ENCODE data around the gene IL34.

Gene IL34

GRCh38 chr16:70679671-70680494, 33.5 kb downstream of the IL34 start:
- no peak overlapping the region for H3K27ac ChIP-seq (replicated peaks)
- no peak for DNase-seq (ENCODE audit: low read depth in 1 of 2, low spot score in 1 of 2)
- H3K27me3 ChIP-seq (ENCODE audit: insufficient read depth, poor library complexity, severe bottlenecking): no peaks in the 10 kb centered on the region
- TF ChIP-seq REST (IDR thresholded peaks at IDR 0.05; ENCODE audit: insufficient replicate concordance, low read depth): no peak
- TF ChIP-seq GABPA (IDR thresholded peaks at IDR 0.05; ENCODE audit: low read depth): no peak
- TF ChIP-seq POLR2AphosphoS5 (IDR thresholded peaks at IDR 0.05; ENCODE audit: low read depth): no peak
- no peak for TF ChIP-seq SPI1 (IDR thresholded peaks at IDR 0.05; ENCODE audit: borderline replicate concordance, low read depth)
- no peak for TF ChIP-seq CTCF (IDR thresholded peaks at IDR 0.05; ENCODE audit: insufficient read depth, low read length)
- H3K4me3 ChIP-seq (replicated peaks; ENCODE audit: insufficient read depth, low read length): no peak overlapping the region

- Histone ChIP-seq H3K27me3 (ENCODE audit: insufficient read depth, poor library complexity, severe bottlenecking) (no peaks in the 10 kb centered on the region), H3K27ac (replicated peaks) (no peak overlapping the region), H3K4me3 (replicated peaks; ENCODE audit: insufficient read depth, low read length) (no peak overlapping the region)
- no peak for DNase-seq (ENCODE audit: low read depth in 1 of 2, low spot score in 1 of 2)
- TF ChIP-seq REST (IDR thresholded peaks at IDR 0.05; ENCODE audit: insufficient replicate concordance, low read depth) (no peak), CTCF (IDR thresholded peaks at IDR 0.05; ENCODE audit: insufficient read depth, low read length) (no peak), SPI1 (IDR thresholded peaks at IDR 0.05; ENCODE audit: borderline replicate concordance, low read depth) (no peak), GABPA (IDR thresholded peaks at IDR 0.05; ENCODE audit: low read depth) (no peak)
Measured at GRCh38 chr16:70680495-70681381, 34.4 kb downstream of the IL34 start.

GRCh38 chr16:70681382-70682238, 35.3 kb downstream of the IL34 start:
- no peak overlapping the region for H3K4me3 ChIP-seq (replicated peaks; ENCODE audit: insufficient read depth, low read length)
- DNase-seq (ENCODE audit: low read depth in 1 of 2, low spot score in 1 of 2): no peak
- no peak overlapping the region for H3K27ac ChIP-seq (replicated peaks)
- TF ChIP-seq POLR2AphosphoS5 (IDR thresholded peaks at IDR 0.05; ENCODE audit: low read depth): no peak
- TF ChIP-seq GABPA (IDR thresholded peaks at IDR 0.05; ENCODE audit: low read depth): no peak
- TF ChIP-seq SPI1 (IDR thresholded peaks at IDR 0.05; ENCODE audit: borderline replicate concordance, low read depth): no peak
- no peak for TF ChIP-seq REST (IDR thresholded peaks at IDR 0.05; ENCODE audit: insufficient replicate concordance, low read depth)
- no peak for TF ChIP-seq CTCF (IDR thresholded peaks at IDR 0.05; ENCODE audit: insufficient read depth, low read length)
- no peaks in the 10 kb centered on the region for H3K27me3 ChIP-seq (ENCODE audit: insufficient read depth, poor library complexity, severe bottlenecking)

Data from HL-60 (cell line).